ENCODE measurements around the gene TET1. TPM values are rescaled to one million over a fixed set of nuclear protein-coding genes. Genes with fewer than 3 reads are reported as not detected.
A peak's percentile ranks its signal among the peaks of the same experiment; 100 is the strongest.

Gene TET1
- total and polyA plus RNA-seq, 9 of the 15 experiments (the other 6 are each of a cell fraction or from before 2014, with no cell fraction given), result 2.6 to 21.3 (median 11.6) TPM

- H3K4me3 ChIP-seq, result no peak overlapping the region
- TF ChIP-seq AFF1 (IDR thresholded peaks at IDR 0.05; ENCODE audit: low read depth in 1 of 2, partially characterized antibody in 2 of 2), result no peak
- no peak for TF ChIP-seq SMAD3 (CRISPR knock-in tag; conservative IDR thresholded peaks at IDR 0.05)
- TF ChIP-seq ZNF592 (IDR thresholded peaks at IDR 0.05), result no peak
- TF ChIP-seq FOXJ2 (tag; IDR thresholded peaks at IDR 0.05), result no peak
- TF ChIP-seq ZNF655 (CRISPR knock-in tag; IDR thresholded peaks at IDR 0.05), result no peak
- TF ChIP-seq AFF4 (CRISPR knock-in tag; IDR thresholded peaks at IDR 0.05), result no peak
- no peak for TF ChIP-seq TRIM28 (IDR thresholded peaks at IDR 0.05)
- no peak for TF ChIP-seq TEAD1 (CRISPR knock-in tag; IDR thresholded peaks at IDR 0.05)
These were observed 106.2 kb downstream of the TET1 start for GRCh38 chr10:68666280-68666760.

More at GRCh38 chr10:68666280-68666760, 106.2 kb downstream of the TET1 start:
- Histone ChIP-seq H4K20me1 (replicated peaks; ENCODE audit: control insufficient read depth, insufficient read depth, low read length) (no peaks in the 10 kb centered on the region), H3K9me3 (replicated peaks; ENCODE audit: control insufficient read depth, insufficient read depth, low read depth, low read length) (no peaks in the 10 kb centered on the region), H3K9ac (ENCODE audit: insufficient read depth in 1 of 2, low read depth in 2 of 2, low read length in 2 of 2) (no peak overlapping the region), H3K4me2 (ENCODE audit: insufficient read depth, low read length) (no peak overlapping the region), H3K4me1 (replicated peaks in 1 of 2; ENCODE audit: control insufficient read depth in 2 of 2, insufficient read depth in 2 of 2, low read length in 2 of 2) (no peaks in the 10 kb centered on the region), H3K9me1 (ENCODE audit: control insufficient read depth, insufficient read depth, low read length) (no peaks in the 10 kb centered on the region), H3K36me3 (ENCODE audit: control insufficient read depth, insufficient read depth, low read length) (peaks cover 48% of the 10 kb centered on the region; the same call in 1 of the 3 replicates), H2AFZ (ENCODE audit: low read depth, low read length) (no peak overlapping the region), H3K79me2 (ENCODE audit: control insufficient read depth, insufficient read depth, low read length) (no peaks in the 10 kb centered on the region), H3K27me3 (ENCODE audit: control insufficient read depth in 2 of 2, insufficient read depth in 2 of 2, low read length in 2 of 2) (no peaks in the 10 kb centered on the region), H3K27ac (ENCODE audit: extremely low read depth, low read depth, low read length) (no peak overlapping the region)
- FAIRE-seq, result peak; percentile 19
- ChIA-PET CTCF (ENCODE audit: low intra/inter-chr PET ratio) (no interaction called here), POLR2A (no interaction called here)
- in situ Hi-C loops (cut with MboI), result no loop called here
- no peak for ATAC-seq
- WGBS (ENCODE audit: insufficient coverage, low coverage, missing lambda C conversion rate), result 54% methylated on average over 5 of the region's 5 CpGs
- intact Hi-C loops (cut with micrococcal nuclease), result no loop called here
- DNase-seq (ENCODE audit: extremely low read depth in 1 of 4, low spot score in 3 of 4), result no peak
- BruUV-seq (replicated peaks), result no TSS peak

Measured in K562 (cell line).